Stimulated activated CD4-positive, alpha-beta T cell treated with anti-CD3 and anti-CD28 coated beads, TNF-alpha, amount 100 ng/mL, for 48 hours (primary cell): ENCODE data around the gene RALGPS2.
"Not testable (repeated sequence)": the region's sequence is repeated elsewhere in the genome, so short reads cannot be mapped to it uniquely, and the experiment has no call there.

Experiments used
- DNase-seq, 3 donors: peaks; one replicate each; pipeline ENCODE4 v3.0.0-alpha.2; 2020; ENCODE audit warnings: low read depth in 3 of 3

RALGPS2 gene

DNA sequence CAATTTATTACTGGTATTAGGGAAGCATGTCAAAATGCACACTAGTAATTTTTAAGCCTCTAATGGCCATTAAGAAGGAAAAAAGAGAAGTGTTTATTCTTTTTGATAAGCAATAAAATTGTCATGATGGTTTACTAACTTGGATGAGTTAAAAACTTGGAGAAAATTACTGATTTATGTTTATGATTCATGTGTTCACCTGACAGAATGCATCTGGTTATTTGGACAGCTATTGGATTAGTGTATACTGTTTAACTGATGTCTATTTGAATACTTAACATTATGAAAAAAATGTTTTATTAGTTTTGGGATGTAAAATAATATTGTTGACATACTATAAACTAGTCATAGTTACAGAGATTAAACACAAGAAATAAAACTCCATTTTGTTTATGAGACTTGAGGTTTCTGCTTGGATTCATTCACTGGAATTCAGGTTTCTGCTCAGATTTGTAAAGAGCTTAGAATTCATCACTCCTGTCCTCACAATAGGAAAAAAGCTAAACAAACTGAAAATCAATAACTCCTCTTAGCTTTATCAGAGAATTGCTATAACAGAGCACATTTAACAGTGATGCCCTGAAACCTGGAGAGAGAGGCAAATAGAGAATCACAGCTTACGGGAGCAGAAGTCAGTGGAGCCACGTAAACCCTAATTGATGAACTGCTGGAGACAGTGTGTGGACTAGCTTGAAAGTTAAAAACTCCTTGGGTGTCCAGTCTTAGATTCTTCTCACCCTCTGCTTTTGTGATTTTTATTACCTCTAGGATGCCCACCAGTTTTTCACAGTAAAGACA, 56.7 kb downstream of the RALGPS2 start:
- DNase-seq: no peak

DNA sequence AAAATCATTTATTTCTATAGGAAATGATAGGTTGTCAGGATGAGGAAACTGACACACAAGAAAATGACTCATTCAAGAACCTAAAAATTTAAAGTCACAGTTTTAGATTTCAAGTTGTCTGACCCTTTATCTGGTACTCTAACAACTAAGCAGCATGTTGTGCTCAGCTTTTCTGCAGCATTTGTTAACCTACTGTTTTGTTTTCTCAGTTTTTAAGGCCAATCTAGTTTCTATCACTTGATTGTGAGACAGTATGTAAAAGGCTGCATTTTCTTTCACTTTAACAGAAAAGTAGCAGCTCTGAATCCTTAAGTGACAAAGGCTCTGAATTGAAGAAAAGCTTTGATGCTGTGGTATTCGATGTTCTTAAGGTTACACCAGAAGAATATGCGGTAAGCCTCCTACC, 59.1 kb downstream of the RALGPS2 start:
- DNase-seq: no peak

DNA sequence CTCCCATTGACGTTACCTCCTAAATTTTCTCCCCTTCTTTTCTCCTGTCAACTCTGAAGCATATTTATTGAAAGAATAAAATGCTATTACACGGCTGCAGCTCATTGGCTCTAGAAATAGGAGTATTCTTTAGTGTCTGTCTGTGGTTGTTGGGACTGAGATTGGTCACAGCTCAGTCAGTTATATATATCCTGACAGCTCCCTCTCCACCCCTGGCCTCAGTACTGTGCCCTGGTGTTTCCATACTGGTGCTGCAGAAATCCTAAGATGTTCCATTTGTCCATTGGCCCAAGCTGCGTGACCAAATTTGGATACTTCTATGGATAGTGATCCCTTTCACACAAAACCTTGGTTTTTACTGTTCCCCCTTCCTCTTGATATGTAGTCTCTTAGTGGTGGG, 67.3 kb downstream of the RALGPS2 start:
- no peak for DNase-seq

DNA sequence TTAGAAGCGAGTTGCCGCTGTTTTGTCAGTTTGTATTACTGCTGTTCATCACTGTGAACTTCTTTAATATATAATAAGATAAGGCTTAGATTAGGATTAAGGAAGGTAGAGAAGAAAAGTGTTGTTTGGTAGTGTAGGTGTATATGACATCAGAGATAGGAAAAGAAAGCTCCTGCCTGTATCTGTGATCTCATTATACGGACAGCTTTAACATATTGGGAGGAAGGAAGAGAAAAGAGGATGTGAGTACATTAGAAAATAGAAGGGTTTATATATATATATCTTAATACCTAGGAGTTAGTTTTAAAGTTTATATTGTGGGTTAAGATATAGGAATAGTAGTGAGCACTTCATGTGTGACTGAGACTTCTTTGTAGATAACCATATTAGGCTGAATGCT, 71.0 kb downstream of the RALGPS2 start:
- DNase-seq: no peak

DNA sequence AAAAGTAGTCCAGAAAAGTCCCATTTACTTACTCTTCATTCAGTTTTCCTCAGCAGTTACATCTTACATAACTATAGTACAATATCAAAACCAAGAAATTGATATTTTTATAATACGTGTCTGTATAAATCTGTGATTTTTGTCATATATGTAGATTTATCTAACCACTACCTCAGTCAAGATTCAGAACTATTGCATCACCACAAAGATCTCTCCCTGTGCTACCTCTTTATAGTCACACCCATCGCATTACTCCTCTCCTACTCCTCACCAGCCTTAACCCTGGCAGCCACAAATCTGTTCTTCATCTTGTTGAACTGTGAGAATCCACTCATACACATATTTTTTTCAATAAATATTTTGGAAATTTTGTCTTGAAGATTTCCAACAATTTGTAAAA, 72.5 kb downstream of the RALGPS2 start:
- DNase-seq: no peak

DNA sequence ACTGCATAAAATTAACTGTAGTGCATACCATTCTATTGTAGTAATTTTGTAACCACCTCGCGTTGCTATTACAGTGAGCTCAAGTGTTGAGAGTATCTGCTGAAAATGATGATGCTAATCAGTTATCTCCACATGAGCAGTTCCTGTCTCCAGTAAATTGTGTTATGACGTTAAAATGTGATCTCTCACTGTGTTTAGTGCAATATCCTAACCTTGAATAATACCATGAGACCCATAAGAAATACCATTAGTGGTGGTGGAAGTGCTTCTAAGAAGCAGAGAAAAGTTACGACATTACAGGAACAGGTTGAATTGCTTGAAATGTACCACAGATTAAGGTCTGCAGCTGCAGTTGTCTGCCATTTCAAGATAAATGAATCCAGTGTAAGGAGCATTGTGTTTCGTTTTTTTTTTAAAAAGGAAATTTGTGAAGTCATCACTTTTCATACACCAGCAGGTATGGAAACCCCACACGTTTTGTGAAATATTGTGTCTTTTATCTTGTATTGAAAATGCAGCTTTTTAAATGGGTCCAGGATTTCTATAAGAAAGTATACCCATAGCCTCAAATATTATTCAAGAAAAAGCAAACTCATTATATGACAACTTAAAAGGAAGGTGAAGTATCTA, 73.3 kb downstream of the RALGPS2 start:
- DNase-seq: no peak

DNA sequence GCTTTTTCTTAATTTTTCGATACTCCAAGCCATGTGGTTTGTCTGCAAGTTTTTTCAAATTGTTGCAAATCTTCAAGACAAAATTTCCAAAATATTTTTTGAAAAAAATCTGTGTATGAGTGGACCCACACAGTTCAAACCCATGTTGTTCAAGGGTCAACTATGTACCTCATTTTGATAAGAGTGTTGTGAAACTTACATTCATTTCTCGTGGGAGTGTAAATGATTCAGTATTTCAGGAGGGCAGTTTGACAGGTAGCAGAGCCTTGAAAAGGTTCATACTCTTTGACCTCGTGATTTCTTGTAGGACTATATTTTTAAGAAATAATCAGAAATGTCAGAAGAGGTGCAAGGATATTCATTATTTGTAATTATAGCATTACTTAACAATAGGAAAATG, 77.8 kb downstream of the RALGPS2 start:
- no peak for DNase-seq

DNA sequence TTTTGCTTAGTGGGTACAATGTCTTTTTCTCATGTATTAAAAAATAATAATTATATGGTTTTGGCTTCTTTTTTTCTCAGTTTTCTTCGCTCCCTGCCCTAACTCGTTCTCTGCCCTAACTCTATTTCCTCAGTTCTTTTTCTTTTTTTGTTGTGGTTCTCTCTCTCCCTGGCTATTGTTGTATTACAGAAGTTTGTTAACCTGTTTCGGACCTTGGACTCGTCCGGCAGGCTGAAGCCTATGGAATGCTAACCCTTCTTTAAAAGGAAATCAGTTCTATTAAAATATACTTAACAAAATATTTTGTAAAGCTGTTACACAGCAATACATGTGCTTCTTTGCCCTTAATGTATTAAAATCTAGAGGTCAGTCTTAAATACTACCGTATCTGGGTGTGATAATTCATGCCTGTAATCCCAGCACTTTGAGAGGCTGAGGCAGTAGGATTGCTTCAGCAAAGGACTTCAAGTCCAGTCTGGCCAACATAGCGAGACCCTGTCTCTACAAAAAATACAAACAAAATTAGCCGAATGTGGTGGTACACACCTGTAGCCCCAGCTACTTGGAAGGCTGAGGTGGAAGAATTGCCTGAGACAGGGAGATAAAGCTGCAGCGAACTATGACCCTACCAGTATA, 81.7 kb downstream of the RALGPS2 start:
- DNase-seq: no peak

DNA sequence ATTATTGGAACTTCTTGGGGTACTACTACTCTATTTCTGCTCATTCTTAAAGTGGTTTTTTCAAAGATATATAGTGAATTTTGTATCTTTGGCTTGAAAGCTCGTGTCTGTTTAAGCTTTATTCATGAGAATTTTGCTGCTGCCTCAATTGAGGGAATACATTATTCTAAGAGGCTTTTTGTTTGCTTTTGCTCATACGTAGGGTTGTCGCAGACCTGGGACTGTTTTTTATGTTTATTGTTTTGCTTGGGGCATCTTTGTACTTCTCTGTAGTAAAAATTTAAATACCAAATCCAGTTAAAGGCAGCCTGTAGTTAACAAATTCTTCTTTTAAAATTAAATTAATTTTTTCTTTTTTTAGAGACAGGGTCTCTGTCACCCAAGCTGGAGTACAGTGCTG, 83.5 kb downstream of the RALGPS2 start:
- DNase-seq: no peak

DNA sequence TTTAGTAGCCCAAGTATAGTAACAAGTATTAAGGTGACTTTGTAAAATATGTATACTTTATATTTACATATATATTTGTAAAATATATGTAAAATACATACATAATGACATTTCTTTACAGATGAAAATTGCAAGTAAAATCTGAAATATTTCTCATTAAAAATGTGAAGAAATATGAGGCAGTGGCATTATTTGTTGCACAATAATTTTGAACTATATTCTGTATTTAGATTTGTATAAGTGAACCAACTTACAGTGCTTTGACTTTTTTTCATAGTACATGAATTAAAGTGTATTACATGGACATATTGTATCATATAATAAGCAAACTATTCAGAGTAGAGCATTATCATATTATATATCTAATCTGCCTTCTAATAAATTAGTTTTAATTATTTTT, 85.5 kb downstream of the RALGPS2 start:
- DNase-seq: no peak

DNA sequence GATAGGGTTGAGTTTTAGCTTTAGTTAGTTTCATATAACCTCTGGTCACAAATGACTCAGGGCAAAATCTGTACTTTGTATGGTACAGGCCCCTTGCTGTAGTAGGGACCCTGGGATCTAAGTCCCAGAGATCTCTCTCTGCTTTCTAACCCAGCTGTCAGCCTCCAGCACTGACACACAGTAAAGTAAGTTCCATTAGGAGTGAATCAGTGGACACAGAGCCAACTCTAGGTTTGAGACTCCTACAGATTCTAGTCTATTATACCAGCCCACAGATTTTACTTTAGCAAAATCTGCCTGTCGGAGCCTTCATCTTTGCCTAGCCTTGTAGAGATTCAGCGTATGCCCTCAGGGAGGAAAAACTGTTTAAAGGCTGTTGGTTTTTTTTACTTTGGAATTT, 93.4 kb downstream of the RALGPS2 start:
- DNase-seq: no peak

DNA sequence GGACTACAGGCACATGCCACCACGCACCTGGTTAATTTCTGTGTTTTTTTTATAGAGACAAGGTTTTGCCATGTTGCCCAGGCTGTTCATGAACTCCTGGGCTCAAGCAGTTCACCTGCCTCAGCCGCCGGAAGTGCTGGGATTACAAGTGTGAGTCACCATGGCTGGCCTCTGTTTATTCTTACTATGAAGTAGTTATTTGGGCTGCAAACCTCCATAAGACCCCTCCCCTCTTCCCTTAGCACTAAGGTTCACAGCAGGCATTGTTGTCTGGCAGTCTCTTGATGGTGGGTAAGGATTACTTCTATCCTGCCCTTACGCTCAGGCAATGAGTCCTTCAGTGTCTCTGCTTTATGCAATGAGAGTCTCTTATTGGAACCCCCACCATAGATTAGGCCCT, 94.1 kb downstream of the RALGPS2 start:
- DNase-seq: no peak

DNA sequence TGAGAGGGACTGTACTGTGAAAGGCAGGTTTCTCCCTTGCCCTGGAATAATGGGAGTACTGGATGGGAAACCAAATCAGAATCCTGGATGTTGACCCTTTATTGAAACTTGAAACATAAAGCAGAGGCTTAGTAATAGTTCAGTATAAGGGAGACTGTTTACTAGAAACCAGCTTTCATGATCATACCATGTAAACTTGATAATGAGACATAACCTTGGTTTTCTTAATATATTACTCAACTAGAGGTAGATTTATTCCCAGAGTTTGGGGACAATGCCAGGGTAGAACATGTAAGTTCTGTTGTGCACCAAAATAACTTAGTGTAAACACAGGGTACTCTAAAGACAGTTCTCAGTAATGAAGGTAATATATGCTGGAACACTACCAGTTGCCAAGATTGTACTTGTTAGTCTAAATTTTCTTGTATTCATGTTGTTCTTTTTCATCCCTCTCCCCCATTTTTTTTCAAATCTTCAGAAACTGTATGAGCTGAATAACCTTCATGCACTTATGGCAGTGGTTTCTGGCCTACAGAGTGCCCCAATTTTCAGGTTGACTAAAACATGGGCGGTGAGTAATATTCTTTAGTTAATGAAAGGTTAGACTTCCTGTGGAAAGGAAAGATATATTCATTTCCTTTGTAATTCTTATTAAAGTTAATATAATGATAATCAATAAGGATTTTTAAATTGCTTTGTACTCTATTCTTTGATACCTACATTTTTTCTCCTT, 96.3 kb downstream of the RALGPS2 start:
- DNase-seq: no peak

DNA sequence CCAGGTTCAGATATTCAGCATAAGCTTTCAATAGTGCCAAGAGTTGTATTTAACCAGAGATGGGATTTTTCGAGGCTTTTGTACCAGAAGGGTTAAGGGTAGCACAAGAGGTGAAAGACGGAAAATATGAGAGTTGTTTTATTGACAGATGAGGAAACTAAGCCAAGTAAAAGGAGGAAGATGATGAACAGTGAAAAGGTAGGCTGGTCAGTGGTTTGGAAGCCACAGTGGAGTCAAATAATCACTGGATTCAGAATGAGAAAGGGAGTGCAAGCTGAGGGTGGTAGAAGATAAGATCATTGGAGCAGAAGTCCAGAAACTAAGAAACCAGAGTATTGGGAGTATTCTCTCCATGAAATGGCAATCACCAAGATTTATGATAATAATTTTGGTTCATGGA, 100.1 kb downstream of the RALGPS2 start:
- no peak for DNase-seq

DNA sequence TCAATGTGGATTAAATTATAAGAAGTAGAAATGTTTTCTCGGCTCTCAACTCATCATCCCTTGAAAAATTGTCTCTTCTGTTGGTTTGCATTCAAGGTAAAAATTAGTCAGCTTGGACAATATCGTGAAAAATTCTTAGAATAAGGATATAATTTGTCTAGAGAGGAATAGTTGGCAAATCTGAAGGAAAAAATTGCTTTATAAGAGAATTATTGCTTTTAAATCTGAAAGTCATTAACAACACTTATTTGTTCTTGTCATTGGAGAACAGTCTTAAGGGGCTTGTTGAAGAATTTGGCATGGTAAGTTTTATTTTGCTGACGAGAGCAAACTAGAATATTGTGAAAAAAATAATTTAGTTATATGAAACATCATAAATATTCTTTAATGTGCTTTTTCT, 119.4 kb downstream of the RALGPS2 start:
- DNase-seq: no peak

DNA sequence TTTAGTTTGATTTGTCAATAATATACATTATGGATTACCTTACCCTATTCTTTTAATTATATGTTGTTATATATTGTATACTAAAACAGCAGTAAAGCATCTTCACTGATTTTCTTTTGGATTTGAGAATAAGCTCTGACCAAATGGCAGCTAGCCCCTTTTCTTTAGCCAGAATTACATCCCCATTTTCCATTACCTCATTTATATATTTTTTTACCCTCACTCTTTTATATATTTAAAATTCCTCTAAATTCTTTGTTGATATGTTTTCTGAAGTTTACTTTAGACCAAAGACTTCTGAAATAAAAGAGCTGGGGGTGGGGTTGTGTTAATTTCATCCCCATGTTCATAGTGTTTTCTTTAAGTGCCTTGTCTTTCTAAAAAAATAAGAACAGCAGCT, 121.3 kb downstream of the RALGPS2 start:
- no peak for DNase-seq

DNA sequence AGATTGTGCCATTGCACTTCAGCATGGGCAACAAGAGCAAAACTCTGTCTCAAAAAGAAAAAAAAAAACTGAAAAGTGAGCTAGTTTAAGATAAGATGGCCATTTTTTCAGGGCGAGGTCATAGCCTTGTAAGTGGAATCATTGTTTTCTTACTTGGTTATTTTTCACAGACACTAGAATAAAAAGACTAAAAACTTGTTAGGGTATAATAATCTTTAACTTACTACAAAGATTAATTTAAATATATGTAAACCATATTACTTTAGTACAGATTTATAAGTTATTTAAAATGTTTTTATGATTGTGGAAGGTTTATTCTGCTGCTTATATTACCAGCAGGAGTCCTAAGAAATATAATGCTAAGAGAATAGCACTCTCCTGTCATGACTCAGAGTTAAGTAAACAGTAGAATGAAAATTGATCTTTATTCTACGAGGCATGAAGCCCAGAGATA, 122.4 kb downstream of the RALGPS2 start:
- DNase-seq: no peak

DNA sequence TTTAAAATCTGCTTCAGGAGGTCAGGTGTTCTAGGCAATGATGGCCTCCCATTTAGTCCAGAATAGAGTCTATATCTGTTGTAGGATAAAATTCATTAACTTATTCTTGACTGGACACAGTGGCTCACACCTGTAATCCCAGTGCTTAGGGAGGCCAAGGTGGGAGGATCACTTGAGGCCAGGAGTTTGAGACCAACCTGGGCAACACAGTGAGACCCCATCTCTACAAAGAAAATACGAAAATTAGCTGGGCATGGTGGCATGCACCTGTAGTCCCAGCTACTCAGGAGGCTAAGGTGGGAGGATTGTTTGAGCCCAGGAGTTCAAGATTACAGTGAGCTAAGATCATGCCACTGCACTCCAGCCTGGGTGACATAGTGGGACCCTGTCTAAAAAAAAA, 122.9 kb downstream of the RALGPS2 start:
- DNase-seq: not testable (repeated sequence)

DNA sequence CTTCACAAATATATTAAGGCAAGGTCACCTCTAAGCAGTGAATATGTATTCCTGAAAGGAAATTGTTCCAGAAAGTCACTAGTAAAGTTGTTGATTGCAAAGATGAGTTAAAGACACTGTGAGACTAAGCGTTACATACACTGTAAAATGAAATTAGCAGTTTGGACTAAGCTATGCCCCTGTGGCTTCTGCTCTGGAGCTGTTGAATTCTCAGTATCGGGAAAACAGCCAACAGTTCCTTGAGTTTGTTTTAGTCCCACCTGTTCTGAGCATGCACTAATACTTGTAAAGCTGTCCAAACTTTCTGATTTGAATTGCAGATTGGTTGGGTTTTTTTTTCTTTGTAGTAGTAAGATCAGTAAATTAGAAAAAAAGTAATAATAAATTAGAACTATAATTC, 124.9 kb downstream of the RALGPS2 start:
- DNase-seq: no peak

DNA sequence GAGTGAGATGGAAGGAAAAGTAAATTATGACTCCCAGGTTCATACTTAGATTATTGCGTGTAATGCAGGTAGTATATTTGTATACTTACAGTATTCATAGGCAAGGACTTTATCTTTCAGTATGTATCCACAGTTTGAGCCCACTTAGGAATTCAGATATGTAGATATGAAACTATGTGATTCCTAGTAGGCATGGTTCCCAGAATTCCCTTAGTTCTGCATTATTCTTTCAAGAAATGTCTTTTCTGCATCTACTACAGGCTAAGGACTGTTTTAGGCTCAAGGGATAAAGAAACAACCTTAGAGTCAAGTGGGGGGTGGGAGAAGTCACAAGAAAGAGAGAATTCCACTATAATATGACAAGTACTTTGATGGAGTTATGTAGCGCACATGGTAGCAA, 132.1 kb downstream of the RALGPS2 start:
- no peak for DNase-seq

DNA sequence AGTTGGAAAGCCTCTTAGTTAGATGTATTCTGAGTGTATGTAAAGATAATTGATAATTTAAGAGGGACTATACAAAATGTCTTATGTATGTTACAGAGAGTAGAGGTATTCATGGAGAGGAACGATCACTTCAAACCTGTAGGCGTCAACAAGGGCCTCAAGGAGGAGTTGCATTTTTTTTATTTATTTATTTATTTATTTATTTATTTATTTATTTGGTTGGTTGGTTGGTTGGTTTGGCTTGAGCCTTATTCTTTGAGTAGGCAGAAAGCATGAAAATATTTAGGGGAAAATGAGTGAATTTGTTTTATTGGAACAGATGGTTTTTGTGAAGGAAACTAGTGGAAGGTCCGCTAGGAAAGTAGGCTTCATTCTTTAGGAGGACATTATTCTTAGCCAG, 137.4 kb downstream of the RALGPS2 start:
- DNase-seq: no peak

DNA sequence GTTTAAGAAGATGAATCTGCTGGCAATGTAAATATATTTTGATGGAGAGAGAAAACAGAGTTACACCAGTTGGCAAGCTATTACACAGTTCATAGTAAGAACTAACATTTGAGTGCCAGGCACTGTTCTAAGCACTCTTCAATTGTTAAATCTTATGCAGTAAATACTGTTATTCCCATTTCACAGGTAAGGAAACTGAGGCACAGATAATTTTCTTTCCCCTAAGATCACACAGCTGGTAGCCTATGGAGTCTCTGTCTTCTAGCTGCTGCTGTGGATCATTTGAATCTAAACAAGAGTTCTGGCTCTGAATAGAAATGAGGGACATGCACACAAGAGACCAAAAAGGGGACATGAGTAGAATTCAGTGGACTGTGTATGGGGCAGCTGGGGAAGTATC, 137.8 kb downstream of the RALGPS2 start:
- DNase-seq: no peak
